Measurements from ENCODE around the gene SCN7A.

The SCN7A gene

DNA sequence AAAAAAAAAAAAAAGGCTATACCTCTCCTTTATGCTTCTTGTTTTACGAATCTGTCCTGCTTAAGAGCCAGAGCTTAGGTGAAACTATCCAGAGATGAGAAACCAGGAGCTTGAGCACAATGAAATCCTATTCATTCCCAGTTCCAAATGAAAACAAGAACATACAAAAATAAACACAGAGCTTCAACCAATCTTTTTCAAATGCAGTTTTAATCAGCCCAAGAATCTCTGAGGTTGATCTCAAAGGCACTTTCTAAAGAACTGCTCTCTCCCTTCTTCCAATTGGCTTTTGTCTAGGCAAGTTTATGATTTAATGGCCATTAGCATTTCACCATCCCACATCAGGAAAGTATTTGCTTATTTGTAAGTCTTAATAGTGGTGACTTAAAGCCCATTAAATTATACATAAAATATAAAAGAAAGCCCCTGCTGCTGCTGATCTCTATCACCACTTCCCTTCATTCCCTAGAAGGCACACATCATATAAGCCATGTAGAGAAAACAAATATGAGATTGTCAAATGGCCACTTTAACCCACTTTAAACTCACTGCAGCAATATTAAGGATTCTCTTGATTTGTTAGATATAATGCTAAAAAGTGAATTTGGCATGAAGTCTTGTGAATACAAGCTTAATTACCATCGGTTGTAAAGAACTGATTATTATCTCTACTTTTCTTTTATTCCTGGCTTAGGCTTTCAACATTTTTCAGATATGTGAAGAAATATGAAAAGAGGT, 89.0 kb downstream of the SCN7A start:
- DNase-seq (ENCODE audit: low spot score): no peak

GRCh38 chr2:166394245-166394644, 99.8 kb downstream of the SCN7A start:
- DNase-seq (ENCODE audit: low spot score): no peak

GRCh38 chr2:166393008-166393407, 101.0 kb downstream of the SCN7A start:
- DNase-seq (ENCODE audit: low spot score): no peak

DNA sequence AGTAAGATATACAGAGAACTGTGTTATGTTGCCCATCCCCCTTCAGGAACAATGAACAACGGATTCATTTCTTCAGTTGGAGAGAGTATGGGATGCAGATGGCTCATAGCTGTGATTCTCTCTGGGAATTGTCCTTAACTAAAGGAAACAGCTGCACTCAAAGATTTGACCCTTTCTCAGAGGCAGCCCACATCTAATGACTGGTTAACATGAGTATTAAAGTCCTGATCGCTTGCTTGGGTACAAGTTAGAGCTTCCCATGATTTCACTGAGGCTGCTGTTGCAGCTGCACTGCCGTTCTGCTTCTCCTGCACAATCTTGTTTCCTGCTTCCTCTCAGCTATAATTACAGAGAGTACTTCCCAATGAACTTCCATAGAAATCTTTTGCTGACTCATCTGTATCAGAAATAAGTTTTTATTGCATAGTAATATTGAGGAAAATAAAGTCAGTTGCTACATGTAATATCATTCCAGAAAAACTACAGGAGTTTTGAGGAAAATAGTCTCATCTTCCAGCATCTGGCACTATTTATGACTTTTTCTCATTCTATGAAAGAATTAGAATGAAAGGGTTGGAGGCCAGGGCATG, 105.5 kb downstream of the SCN7A start:
- DNase-seq (ENCODE audit: low spot score): no peak

DNA sequence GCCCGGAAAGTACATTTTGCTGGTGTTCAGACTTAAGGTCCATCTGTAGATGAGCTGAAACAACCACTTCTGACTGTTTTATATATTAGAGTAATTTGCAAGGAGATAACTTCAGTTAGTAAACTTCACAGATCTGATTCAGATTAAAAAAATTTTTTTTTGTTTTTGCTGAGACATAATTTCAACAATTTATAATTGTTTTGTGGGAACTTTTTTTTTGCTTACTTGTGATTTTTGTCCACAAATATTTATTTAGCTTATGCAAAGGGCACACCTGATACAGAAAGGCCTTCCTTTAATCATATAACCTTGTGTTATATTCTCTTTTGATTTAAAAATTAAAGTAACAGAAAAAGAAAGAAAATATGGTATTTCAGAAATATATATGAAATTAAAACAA, 108.7 kb downstream of the SCN7A start:
- no peak for DNase-seq (ENCODE audit: low spot score)

DNA sequence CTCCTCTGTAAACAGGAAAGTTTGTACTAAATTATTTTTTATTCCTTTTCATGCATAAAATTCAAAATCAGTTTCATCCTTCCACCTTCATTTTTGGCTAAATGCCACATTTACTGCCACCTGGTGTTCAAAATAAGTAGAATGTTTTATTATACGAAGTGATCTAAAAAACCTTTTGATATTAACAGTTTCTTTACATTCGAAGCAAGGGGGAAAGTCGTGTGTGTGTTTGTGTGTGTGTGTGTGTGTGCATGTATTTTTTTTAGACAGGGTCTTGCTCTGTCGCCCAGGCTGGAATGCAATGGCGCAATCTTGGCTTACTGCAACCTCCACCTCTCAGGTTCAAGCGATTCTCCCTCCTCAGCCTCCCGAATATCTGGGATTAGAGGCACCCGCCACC, 109.3 kb downstream of the SCN7A start:
- DNase-seq (ENCODE audit: low spot score): no peak

- no peak for DNase-seq (ENCODE audit: low spot score)
Observed at GRCh38 chr2:166382448-166382847, 111.6 kb downstream of the SCN7A start.

DNA sequence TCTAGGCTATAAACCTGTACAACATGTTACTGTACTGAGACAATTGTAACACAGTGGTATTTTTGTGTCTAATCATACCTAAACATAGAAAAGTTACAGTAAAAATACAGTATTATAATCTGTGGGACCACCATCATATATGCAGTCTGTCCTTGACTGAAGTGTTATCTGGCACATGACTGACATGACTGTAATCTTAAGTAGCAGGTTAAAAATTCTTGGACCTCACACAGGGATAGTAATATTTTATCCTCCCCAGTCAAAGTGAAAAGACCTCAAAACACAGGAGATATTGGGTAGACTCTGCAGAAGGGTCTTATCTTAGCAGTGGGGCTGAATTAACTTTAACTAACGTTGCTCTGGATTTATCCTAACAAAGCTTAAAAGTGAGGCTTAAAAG, 113.4 kb downstream of the SCN7A start:
- DNase-seq (ENCODE audit: low spot score): no peak

GRCh38 chr2:166376873-166377272, 117.2 kb downstream of the SCN7A start:
- no peak for DNase-seq (ENCODE audit: low spot score)

- DNase-seq (ENCODE audit: low spot score): no peak
Observed at GRCh38 chr2:166376488-166376828, 117.6 kb downstream of the SCN7A start.

DNA sequence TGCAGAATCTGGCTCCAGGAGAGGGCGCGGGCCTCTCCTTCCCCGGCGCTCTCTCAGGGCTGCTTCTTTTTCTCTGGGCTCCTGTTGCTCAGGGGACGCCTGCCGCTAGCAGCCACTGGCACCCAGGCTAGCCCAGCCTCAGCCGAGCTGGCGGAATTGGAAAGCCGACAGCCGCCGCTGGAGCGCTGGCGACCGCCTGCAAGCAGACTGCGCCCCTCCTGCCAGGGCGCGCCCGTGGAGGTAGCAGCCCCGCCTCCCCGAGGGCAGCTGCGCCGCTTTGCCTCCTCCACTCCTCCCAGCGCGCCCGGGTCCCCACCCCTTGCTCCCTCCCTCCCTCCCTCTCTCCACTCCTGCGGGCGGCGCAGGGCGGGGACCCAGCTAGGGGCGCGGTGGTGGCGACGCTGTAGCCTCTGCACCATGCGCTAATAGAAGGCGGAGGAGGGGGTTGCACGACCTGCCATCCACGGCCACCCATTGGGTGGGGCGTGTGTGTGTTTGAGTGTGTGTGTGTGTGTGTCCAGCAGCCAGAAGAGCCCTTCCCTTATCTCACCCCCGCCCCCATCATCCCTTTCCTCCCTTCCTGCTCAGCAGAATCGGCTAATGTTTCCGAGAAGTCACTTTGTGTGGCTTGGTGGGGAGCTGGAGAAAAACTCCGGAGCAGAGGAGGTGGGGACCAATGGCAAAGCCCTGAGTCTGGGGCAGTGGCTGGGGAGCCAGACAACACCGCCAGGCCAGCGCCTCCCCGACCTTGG, 118.1 kb downstream of the SCN7A start, which contains the start of gene SCN9A:
Gene SCN9A (minus strand): TSS at position 209 of the 752 bp plus-strand sequence. CDS start 64,188 bp downstream, outside the sequence.
- peak; percentile 85 for DNase-seq (ENCODE audit: low spot score)

DNA sequence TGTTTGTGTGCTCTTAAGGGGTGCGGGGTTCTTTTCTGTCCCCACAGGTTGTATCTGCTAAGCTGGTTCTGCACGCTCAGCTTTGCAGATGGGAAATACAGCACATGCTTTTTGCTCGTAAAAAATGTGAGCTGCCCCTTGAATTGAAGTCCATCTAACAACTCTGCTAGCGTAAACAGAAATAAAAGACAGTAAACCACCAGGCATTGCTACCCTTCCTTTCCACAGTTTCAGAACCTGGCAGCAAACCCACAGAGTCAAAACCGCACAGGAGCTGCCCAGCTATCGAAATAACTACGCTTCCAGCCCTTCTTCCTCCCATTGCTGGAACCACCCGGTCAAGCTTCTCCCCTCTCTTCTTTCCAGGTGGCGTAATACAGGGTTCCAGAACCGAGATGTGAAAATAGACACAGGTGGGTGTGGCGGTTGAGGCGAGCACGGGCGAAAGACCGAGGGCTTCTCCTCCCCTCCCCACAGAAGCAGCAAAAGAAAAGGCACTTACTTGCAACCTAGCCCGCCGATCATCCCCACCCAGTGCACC, 118.8 kb downstream of the SCN7A start:
- DNase-seq (ENCODE audit: low spot score): peak; percentile 16

- DNase-seq (ENCODE audit: low spot score): no peak
Observed at GRCh38 chr2:166373951-166374350, 120.1 kb downstream of the SCN7A start.

- DNase-seq (ENCODE audit: low spot score): no peak
Observed at GRCh38 chr2:166373539-166373938, 120.5 kb downstream of the SCN7A start.

DNA sequence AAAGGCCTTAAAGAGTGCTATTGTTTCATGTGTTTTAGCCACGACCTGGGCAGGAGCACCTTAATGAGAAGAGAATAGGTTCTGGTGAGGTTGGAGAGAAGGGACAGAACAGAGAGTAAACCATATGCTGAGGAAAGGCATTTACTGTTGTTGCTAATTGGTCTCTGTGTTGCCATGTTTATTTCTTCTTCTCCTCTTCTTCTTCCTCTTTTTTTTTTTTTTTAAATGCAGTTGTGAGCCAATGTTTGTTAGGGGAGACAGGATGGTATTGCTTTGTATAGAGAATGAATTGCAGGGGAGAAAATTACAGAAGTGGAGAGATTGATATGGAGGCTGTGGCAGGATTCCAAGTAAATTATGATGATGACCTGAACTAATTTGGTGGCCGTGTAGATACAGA, 120.9 kb downstream of the SCN7A start:
- DNase-seq (ENCODE audit: low spot score): no peak

GRCh38 chr2:166372046-166372445, 122.0 kb downstream of the SCN7A start:
- no peak for DNase-seq (ENCODE audit: low spot score)

DNA sequence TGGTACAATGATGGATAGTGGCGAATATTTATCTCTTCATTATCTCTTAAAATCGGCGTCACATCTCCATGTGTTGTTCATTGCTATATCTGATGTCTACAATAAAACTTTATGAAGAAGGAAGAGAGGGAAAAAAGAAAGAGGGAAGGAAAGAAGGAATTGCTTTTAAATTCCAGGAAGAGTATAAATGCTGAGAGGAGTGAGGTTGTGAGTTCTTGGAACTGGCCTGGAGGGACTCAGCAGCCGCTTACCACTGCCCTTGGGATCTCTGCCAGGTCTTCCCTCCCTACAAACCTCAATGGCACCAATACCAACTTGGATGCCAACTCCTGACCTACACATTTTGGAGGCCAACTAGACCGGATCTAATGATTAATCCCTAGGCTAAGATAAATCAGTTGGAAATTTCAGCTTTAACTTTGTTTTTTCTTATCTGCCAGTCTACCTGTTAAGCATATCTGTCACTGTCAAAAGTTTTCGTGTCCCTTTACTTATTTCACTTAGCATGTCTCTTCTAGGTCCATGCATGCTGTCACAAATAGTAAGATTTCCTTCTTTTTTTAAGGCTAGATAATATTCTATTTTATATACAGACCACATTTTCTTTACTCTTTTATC, 128.1 kb downstream of the SCN7A start:
- DNase-seq (ENCODE audit: low spot score): no peak

GRCh38 chr2:166365239-166365638, 128.8 kb downstream of the SCN7A start:
- no peak for DNase-seq (ENCODE audit: low spot score)

- no peak for DNase-seq (ENCODE audit: low spot score)
Observed at GRCh38 chr2:166364476-166365161, 129.4 kb downstream of the SCN7A start.

- no peak for DNase-seq (ENCODE audit: low spot score)
Observed at GRCh38 chr2:166361351-166362153, 132.5 kb downstream of the SCN7A start.

- DNase-seq (ENCODE audit: low spot score): no peak
Observed at GRCh38 chr2:166360906-166361305, 133.1 kb downstream of the SCN7A start.
